ENCODE measurements around the gene EPG5. TPM values are rescaled to one million over a fixed set of nuclear protein-coding genes. Genes with fewer than 3 reads are reported as not detected.
"Not testable (repeated sequence)": the region's sequence is repeated elsewhere in the genome, so short reads cannot be mapped to it uniquely, and the experiment has no call there.

The EPG5 gene
- polyA plus RNA-seq, 2 donors: 5.1 to 8.1 TPM

DNA sequence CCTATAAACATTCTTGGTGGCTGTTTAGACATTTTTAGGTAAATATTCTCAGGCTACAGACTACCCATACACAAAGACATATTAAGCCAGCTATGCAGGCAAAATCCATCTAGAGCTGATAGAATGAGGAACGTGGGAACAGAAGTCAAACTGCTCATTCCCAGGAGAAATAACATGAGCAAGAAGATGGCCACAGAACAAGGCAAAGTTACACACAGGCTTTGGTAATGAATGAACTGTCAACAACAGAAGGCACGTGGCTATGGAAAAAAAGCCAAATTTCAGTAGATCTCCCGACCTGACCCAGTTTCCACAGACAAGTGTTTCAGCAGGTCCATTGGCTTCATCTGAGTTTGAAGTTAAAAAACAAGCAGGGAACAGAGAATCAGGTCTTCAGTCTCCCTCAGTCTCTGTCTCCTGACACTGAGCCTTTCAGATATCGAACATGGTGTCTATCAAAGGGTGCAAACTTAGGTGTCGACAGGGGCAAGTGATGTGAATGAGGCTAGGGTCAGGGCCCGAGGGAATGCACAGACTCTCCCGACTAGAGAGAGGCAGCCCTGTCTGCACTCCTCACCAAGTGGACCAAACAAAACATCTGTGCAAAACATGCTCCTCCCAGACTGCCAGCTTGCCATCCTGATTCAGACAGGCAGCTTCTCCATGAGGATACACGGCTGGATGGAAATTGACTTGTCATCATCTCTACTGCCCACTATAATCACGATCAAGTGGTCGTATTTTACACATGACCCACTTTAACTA lies 115.8 kb downstream of the EPG5 start:
- Histone ChIP-seq H3K9me3 (ENCODE audit: control insufficient read depth in 2 of 2, insufficient read depth in 1 of 2, low read depth in 1 of 2, low read length in 1 of 2) (no peaks in the 10 kb centered on the region), H3K27ac (ENCODE audit: low read depth in 2 of 2, low read length in 1 of 2) (no peak overlapping the region), H3K4me1 (ENCODE audit: control insufficient read depth in 2 of 2, insufficient read depth in 2 of 2, low read length in 1 of 2) (no peaks in the 10 kb centered on the region), H3K4me3 (ENCODE audit: low read depth in 1 of 2, low read length in 2 of 2) (no peak overlapping the region), H3K36me3 (ENCODE audit: control insufficient read depth in 2 of 2, insufficient read depth in 2 of 2, low read length in 1 of 2) (peaks cover 6 to 27% of the 10 kb centered on the region in 2 donors), H3K27me3 (ENCODE audit: control insufficient read depth in 1 of 2, insufficient read depth in 2 of 2, low read length in 2 of 2) (no peaks in the 10 kb centered on the region)
- 67 to 76% methylated on average over 10 of the region's 10 CpGs for WGBS, 2 donors

DNA sequence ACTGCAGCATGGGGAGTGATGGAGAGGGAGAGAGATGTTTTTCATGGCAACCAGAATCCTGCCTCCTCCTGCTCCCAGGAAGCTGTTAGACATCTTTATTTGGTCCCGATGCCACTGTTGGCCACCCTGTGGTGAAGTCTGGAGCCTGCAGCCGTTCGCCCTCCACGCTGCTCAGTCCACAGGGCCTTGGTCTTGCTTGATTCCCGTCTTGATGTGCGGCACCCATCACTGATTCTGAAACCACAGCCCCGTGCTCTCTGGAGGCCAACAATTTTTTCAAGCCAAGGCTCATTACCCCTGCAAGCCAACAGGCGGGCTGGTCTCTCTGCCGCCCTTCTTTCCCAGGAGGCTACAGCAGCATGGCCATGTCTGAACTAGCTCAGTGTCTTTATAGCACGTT lies 117.1 kb downstream of the EPG5 start:
- 76 to 89% methylated on average over 10 of the region's 10 CpGs for WGBS, 2 donors
- Histone ChIP-seq H3K9me3 (ENCODE audit: control insufficient read depth in 2 of 2, insufficient read depth in 1 of 2, low read depth in 1 of 2, low read length in 1 of 2) (no peaks in the 10 kb centered on the region), H3K36me3 (ENCODE audit: control insufficient read depth in 2 of 2, insufficient read depth in 2 of 2, low read length in 1 of 2) (peaks cover 6 to 22% of the 10 kb centered on the region in 2 donors)

DNA sequence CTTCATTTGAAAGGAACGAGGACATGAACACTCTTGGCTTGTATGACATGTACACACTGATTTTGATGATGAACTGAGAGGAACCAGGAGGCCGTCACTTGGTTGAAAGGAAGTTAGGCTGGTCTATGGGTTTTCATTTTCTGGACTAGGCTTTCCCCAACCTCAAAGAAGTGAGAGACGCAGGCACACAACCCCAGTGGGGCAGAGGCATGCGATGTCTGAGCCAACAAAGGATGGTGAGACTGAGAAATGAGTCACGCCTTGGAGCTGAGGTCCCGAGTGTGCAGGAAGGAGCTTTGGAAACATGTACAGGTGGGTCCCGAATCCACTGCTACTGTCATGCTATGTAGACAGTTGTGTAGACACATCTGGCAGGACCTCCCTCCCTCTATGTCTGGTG lies 117.6 kb downstream of the EPG5 start:
- 91 to 92% methylated on average over 7 of the region's 7 CpGs for WGBS, 2 donors
- H3K4me1 ChIP-seq (ENCODE audit: control insufficient read depth in 2 of 2, insufficient read depth in 2 of 2, low read length in 1 of 2): no peaks in the 10 kb centered on the region
- no peak overlapping the region for H3K4me3 ChIP-seq (ENCODE audit: low read depth in 1 of 2, low read length in 2 of 2)
- H3K27ac ChIP-seq (ENCODE audit: low read depth in 2 of 2, low read length in 1 of 2): no peak overlapping the region
- H3K36me3 ChIP-seq (ENCODE audit: control insufficient read depth in 2 of 2, insufficient read depth in 2 of 2, low read length in 1 of 2): peaks cover 6 to 18% of the 10 kb centered on the region in 2 donors
- no peaks in the 10 kb centered on the region for H3K27me3 ChIP-seq (ENCODE audit: control insufficient read depth in 1 of 2, insufficient read depth in 2 of 2, low read length in 2 of 2)
- no peaks in the 10 kb centered on the region for H3K9me3 ChIP-seq (ENCODE audit: control insufficient read depth in 2 of 2, insufficient read depth in 1 of 2, low read depth in 1 of 2, low read length in 1 of 2)

More for the DNA sequence above, 117.1 kb downstream of the EPG5 start:
- Histone ChIP-seq H3K4me3 (ENCODE audit: low read depth in 1 of 2, low read length in 2 of 2) (no peak overlapping the region), H3K27me3 (ENCODE audit: control insufficient read depth in 1 of 2, insufficient read depth in 2 of 2, low read length in 2 of 2) (no peaks in the 10 kb centered on the region), H3K27ac (ENCODE audit: low read depth in 2 of 2, low read length in 1 of 2) (no peak overlapping the region), H3K4me1 (ENCODE audit: control insufficient read depth in 2 of 2, insufficient read depth in 2 of 2, low read length in 1 of 2) (no peaks in the 10 kb centered on the region)

DNA sequence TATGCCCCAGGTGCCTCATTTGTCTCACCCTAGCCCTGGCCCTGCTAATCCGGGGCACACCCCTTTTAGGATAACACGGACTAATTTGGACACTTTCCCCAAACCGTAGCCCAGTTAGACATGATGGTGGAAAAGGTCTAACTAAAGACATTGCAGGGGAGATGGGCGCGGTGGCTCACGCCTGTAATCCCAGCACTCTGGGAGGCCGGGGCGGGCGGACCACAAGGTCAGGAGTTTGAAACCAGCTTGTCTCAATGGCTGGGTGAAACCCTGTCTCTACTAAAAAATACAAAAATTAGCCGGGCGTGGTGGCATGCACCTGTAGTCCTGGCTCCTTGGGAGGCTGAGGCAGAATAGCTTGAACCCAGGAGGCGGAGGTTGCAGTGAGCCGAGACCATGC lies 118.5 kb downstream of the EPG5 start:
- peaks cover 6 to 18% of the 10 kb centered on the region in 2 donors for H3K36me3 ChIP-seq (ENCODE audit: control insufficient read depth in 2 of 2, insufficient read depth in 2 of 2, low read length in 1 of 2)
- WGBS, 2 donors: 96 to 97% methylated on average over 13 of the region's 13 CpGs
- H3K4me1 ChIP-seq (ENCODE audit: control insufficient read depth in 2 of 2, insufficient read depth in 2 of 2, low read length in 1 of 2); H3K4me3 ChIP-seq (ENCODE audit: low read depth in 1 of 2, low read length in 2 of 2); H3K9me3 ChIP-seq (ENCODE audit: control insufficient read depth in 2 of 2, insufficient read depth in 1 of 2, low read depth in 1 of 2, low read length in 1 of 2); H3K27me3 ChIP-seq (ENCODE audit: control insufficient read depth in 1 of 2, insufficient read depth in 2 of 2, low read length in 2 of 2); H3K27ac ChIP-seq (ENCODE audit: low read depth in 2 of 2, low read length in 1 of 2): not testable (repeated sequence)

DNA sequence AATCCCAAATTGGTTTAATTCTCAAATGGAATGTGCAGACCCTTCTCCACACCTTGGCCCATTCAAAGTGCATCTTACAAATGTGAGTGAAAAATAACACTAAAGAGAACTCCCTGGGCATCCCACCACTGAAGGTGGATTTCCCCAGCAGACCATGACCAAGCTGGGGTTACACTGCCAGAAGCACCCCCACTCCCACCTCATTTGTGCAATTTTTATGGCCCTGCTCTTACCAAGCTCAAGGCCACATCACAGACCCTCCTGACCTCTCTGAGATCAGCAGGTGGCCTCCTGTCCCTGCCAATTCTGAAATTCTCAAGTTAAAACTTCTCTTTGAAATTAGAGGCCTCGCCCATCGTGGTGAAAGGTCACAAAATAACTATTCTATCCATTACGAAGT lies 120.0 kb downstream of the EPG5 start:
- H3K9me3 ChIP-seq (ENCODE audit: control insufficient read depth in 2 of 2, insufficient read depth in 1 of 2, low read depth in 1 of 2, low read length in 1 of 2): no peaks in the 10 kb centered on the region
- no peak overlapping the region for H3K27ac ChIP-seq (ENCODE audit: low read depth in 2 of 2, low read length in 1 of 2)
- H3K4me3 ChIP-seq (ENCODE audit: low read depth in 1 of 2, low read length in 2 of 2): no peak overlapping the region
- 58 to 67% methylated on average over 3 of the region's 3 CpGs for WGBS, 2 donors
- H3K36me3 ChIP-seq (ENCODE audit: control insufficient read depth in 2 of 2, insufficient read depth in 2 of 2, low read length in 1 of 2): peaks cover 6 to 13% of the 10 kb centered on the region in 2 donors
- no peaks in the 10 kb centered on the region for H3K27me3 ChIP-seq (ENCODE audit: control insufficient read depth in 1 of 2, insufficient read depth in 2 of 2, low read length in 2 of 2)
- H3K4me1 ChIP-seq (ENCODE audit: control insufficient read depth in 2 of 2, insufficient read depth in 2 of 2, low read length in 1 of 2): no peaks in the 10 kb centered on the region

DNA sequence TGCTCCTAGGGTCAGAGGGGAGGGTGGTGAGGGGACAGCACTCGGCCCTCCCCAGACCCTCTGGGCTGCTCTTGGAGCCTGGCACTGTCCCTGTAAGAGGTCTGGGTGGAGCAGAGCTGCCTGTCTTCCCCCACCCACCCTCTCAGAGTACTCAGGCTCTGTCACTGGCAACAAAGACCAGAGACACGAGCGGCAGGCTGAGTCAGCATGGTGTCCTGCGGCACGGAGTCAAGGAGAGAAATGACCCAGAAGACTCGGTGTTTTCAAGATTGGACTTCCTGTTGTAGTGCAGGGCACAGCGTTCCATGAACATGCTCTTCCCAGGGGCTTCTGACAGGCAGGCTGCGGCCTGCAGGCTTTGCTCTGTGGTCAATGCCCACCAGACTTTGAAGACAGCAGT lies 121.7 kb downstream of the EPG5 start:
- no peak overlapping the region for H3K4me3 ChIP-seq (ENCODE audit: low read depth in 1 of 2, low read length in 2 of 2)
- peaks cover 6 to 7% of the 10 kb centered on the region in 2 donors for H3K36me3 ChIP-seq (ENCODE audit: control insufficient read depth in 2 of 2, insufficient read depth in 2 of 2, low read length in 1 of 2)
- H3K9me3 ChIP-seq (ENCODE audit: control insufficient read depth in 2 of 2, insufficient read depth in 1 of 2, low read depth in 1 of 2, low read length in 1 of 2): no peaks in the 10 kb centered on the region
- H3K27me3 ChIP-seq (ENCODE audit: control insufficient read depth in 1 of 2, insufficient read depth in 2 of 2, low read length in 2 of 2): no peaks in the 10 kb centered on the region
- no peaks in the 10 kb centered on the region for H3K4me1 ChIP-seq (ENCODE audit: control insufficient read depth in 2 of 2, insufficient read depth in 2 of 2, low read length in 1 of 2)
- H3K27ac ChIP-seq (ENCODE audit: low read depth in 2 of 2, low read length in 1 of 2): no peak overlapping the region
- WGBS, 2 donors: 79 to 81% methylated on average over 8 of the region's 8 CpGs

DNA sequence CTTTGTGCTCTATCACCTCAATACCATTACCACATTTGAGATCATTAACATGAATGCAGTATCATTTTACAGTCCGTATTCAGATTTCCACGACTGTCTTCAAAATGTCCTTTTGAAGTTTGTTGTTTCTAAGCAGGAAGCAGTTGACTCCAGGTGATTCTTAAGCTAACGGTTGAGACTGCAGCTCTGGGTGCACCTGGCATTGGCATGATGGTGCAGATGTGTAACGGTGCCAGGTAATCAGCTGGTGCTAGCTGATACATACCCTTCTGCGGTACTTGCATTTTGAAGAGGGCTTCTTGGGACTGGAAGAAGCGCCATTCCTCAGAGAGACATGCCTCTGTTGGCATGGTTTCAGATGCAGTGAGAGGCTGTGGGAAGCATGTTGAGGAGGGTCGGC lies 122.2 kb downstream of the EPG5 start:
- H3K36me3 ChIP-seq (ENCODE audit: control insufficient read depth in 2 of 2, insufficient read depth in 2 of 2, low read length in 1 of 2): peaks cover 3 to 4% of the 10 kb centered on the region in 2 donors
- no peaks in the 10 kb centered on the region for H3K27me3 ChIP-seq (ENCODE audit: control insufficient read depth in 1 of 2, insufficient read depth in 2 of 2, low read length in 2 of 2)
- H3K27ac ChIP-seq (ENCODE audit: low read depth in 2 of 2, low read length in 1 of 2): no peak overlapping the region
- 79 to 87% methylated on average over 7 of the region's 7 CpGs for WGBS, 2 donors
- no peak overlapping the region for H3K4me3 ChIP-seq (ENCODE audit: low read depth in 1 of 2, low read length in 2 of 2)
- no peaks in the 10 kb centered on the region for H3K9me3 ChIP-seq (ENCODE audit: control insufficient read depth in 2 of 2, insufficient read depth in 1 of 2, low read depth in 1 of 2, low read length in 1 of 2)
- no peaks in the 10 kb centered on the region for H3K4me1 ChIP-seq (ENCODE audit: control insufficient read depth in 2 of 2, insufficient read depth in 2 of 2, low read length in 1 of 2)

DNA sequence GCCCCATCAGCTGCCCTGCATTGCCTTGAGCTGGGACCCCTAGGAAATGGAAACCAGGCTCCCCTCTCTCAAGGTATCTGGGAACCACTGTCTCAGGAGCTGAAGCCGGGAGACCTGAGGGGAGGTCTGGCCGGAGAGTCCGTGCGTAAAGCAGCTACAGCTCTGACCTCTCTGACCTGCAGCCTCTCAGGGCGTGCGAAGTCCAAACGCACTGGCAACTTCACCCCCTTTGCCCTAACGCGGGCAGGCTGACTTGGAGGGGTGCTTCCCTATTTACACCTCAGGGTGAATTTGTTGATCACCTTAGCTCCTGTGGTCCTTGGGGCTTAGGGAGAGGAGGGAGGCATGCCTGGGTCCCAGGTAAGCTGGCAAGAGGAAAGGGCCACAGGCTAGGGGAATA lies 124.1 kb downstream of the EPG5 start:
- Histone ChIP-seq H3K36me3 (ENCODE audit: control insufficient read depth in 2 of 2, insufficient read depth in 2 of 2, low read length in 1 of 2) (no peaks in the 10 kb centered on the region), H3K9me3 (ENCODE audit: control insufficient read depth in 2 of 2, insufficient read depth in 1 of 2, low read depth in 1 of 2, low read length in 1 of 2) (no peaks in the 10 kb centered on the region), H3K4me1 (ENCODE audit: control insufficient read depth in 2 of 2, insufficient read depth in 2 of 2, low read length in 1 of 2) (peaks cover 2 to 6% of the 10 kb centered on the region in 2 donors), H3K27ac (ENCODE audit: low read depth in 2 of 2, low read length in 1 of 2) (no peak overlapping the region), H3K4me3 (ENCODE audit: low read depth in 1 of 2, low read length in 2 of 2) (no peak overlapping the region), H3K27me3 (ENCODE audit: control insufficient read depth in 1 of 2, insufficient read depth in 2 of 2, low read length in 2 of 2) (peaks cover 0 to 9% of the 10 kb centered on the region in 2 donors)
- WGBS, 2 donors: 80 to 83% methylated on average over 9 of the region's 9 CpGs

DNA sequence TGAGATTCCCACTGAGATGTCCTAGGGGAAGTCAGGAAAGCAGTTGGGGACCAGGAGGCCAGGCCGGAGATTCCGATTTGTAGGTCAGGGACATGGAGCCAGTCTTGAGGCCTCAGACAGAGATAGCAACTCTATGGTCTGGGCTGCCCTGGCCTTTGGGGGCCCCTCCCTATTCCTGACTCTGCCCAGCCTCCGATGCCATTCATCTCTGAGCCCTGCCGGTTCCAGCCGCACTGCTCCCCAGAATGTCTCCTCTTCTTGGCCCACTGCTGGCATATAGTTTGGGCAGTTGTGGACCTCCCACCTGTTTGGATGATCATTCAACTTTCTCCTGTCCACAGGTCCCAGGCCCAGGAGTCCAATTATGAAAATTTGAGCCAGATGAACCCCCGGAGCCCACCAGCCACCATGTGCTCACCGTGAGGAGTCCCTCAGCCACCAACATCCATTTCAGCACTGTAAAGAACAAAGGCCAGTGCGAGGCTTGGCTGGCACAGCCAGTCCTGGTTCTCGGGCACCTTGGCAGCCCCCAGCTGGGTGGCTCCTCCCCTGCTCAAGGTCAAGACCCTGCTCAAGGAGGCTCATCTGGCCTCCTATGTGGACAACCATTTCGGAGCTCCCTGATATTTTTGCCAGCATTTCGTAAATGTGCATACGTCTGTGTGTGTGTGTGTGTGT lies 125.2 kb downstream of the EPG5 start:
- H3K4me1 ChIP-seq (ENCODE audit: control insufficient read depth in 2 of 2, insufficient read depth in 2 of 2, low read length in 1 of 2): peaks cover 2 to 8% of the 10 kb centered on the region in 2 donors
- H3K27ac ChIP-seq (ENCODE audit: low read depth in 2 of 2, low read length in 1 of 2): no peak overlapping the region
- no peaks in the 10 kb centered on the region for H3K9me3 ChIP-seq (ENCODE audit: control insufficient read depth in 2 of 2, insufficient read depth in 1 of 2, low read depth in 1 of 2, low read length in 1 of 2)
- H3K27me3 ChIP-seq (ENCODE audit: control insufficient read depth in 1 of 2, insufficient read depth in 2 of 2, low read length in 2 of 2): peaks cover 0 to 12% of the 10 kb centered on the region in 2 donors
- H3K36me3 ChIP-seq (ENCODE audit: control insufficient read depth in 2 of 2, insufficient read depth in 2 of 2, low read length in 1 of 2): no peaks in the 10 kb centered on the region
- no peak overlapping the region for H3K4me3 ChIP-seq (ENCODE audit: low read depth in 1 of 2, low read length in 2 of 2)
- WGBS, 2 donors: 89 to 91% methylated on average over 12 of the region's 12 CpGs

All from esophagus (tissue), 2 donors.